Motor neuron (in vitro differentiated cells): ENCODE measurements around the gene ACTN4. TPM values are rescaled to one million over a fixed set of nuclear protein-coding genes. Genes with fewer than 3 reads are reported as not detected.
A peak's percentile ranks its signal among the peaks of the same experiment; 100 is the strongest.
"Not testable (repeated sequence)": the region's sequence is repeated elsewhere in the genome, so short reads cannot be mapped to it uniquely, and the experiment has no call there.

Experiments used
- ATAC-seq, 8 experiments: fragments of 200-7000 bp; cut with Tn5 transposase; replicated peaks in 6 of 8; 2 replicates each; pipeline ENCODE4 v1.8.0; 2021; ENCODE audit warnings: mild to moderate bottlenecking in 8 of 8, moderate library complexity in 8 of 8
- H3K27ac ChIP-seq, 2 donors: fragments of 250-450 bp; sonication (Bioruptor Pico); 2 replicates each; pipeline ENCODE4 v1.9.0; 2021; ENCODE audit warnings: antibody characterized with exemption in 2 of 2, mild to moderate bottlenecking in 2 of 2, moderate library complexity in 1 of 2
- H3K4me1 ChIP-seq, 2 donors: fragments of 250-450 bp; sonication (Bioruptor Pico); replicated peaks in 1 of 2; 2 replicates each; pipeline ENCODE4 v1.6.1; 2021; ENCODE audit warnings: antibody characterized with exemption in 2 of 2, mild to moderate bottlenecking in 2 of 2, moderate library complexity in 1 of 2
- H3K4me3 ChIP-seq, 5 donors: fragments of 250-450 bp; sonication (Bioruptor Pico); 2 replicates each; pipeline ENCODE4 v1.9.0; 2021; ENCODE audit warnings: antibody characterized with exemption in 5 of 5, mild to moderate bottlenecking in 5 of 5, moderate library complexity in 4 of 5
- WGBS, 10 experiments: fragments of 450-650 bp; shearing (Covaris generic); methylation state at CpG; one replicate each; pipeline ENCODE4 v1.0.0; 2022; 5-methylcytosine and 5-hydroxymethylcytosine counted together
- in situ Hi-C, 9 experiments: fragments of 400-800 bp; cut with MboI; loops; one replicate each; pipeline ENCODE4 v1.15.0; 2021; ENCODE audit warnings: low sequenced_read_pairs in 9 of 9, low pct_unique_long_range_greater_than_20kb in 2 of 9; ENCODE audit not compliant: unreplicated experiment in 9 of 9
- total RNA-seq, 8 experiments: library from RNA; unstranded; fragments of 300-600 nt; gene quantifications; 2 replicates each; pipeline versions ENCODE4 v1.2.3 to v1.2.4, GENCODE V29; 2022

ACTN4 gene
- 100 to 1,000 TPM in 3 of 8 experiments, 10 to 100 TPM in 5; 31.6 to 251 (median 83.9) TPM for total RNA-seq

DNA sequence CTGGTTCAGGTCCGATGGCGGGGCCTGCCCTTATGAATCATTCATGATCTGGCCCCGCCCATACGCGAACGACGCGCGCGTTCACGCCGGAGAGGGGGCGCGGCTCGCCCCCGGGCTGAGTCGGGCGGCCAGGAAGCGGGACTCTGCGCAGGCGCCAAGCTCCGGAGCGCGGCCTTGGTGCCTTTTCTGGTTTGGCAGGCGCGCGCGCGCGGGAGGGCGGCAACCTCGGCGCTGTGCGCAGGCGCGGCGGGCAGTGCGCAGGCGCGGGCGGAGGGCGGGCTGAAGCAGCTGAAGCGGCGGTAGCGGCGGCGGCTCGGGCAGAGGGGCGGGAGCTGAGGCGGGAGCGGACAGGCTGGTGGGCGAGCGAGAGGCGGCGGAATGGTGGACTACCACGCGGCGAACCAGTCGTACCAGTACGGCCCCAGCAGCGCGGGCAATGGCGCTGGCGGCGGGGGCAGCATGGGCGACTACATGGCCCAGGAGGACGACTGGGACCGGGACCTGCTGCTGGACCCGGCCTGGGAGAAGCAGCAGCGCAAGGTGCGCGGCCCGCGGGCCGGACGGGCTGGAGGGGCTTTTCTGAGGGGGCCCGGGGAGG, at the start of gene ACTN4:
TSS of gene ACTN4 (plus strand) at position 282 of the 598 bp plus-strand sequence. CDS start at position 379, 97 bp downstream.
- Histone ChIP-seq H3K4me1 (peaks cover 11 to 12% of the 10 kb centered on the region in 2 donors), H3K27ac (peak within 1 kb of the TSS; percentile 37 to 62), H3K4me3 (peak within 1 kb of the TSS; percentile 60 to 78 (median 74))
- WGBS, 10 experiments, result 0 to 1% (median 0%) methylated on average over 2 to 12 of the region's 77 CpGs; no CpG with 5 or more reads in 6 of the 10 experiments
- ATAC-seq, result peak; percentile 76 to 91 (median 88)
- in situ Hi-C loops, result loop anchor here in 3 of 9 experiments (25.0 kb wide), 2 partner anchors 135 to 235 kb away; partner anchors contain the start of gene FAM98C (in 2 of the 3)

DNA sequence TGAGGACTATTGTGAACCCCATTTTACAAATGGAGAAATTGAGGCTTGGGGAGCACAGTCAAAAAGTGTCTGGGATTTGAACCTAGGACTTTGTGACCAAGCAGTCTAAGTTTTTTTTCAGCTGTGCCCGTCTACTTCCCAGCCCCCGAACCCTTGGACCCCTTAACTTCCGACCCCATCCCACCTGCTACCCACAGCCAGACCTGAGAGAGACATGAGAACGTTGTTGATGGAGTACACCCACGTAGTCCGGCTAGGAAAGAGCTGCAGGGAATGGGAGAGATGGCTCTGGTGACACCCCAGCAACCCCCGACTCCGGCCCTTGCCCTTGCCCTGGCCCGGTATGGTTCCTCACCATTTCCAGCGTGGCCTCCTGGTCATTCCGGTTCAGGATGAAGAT, 47.7 kb upstream of the ACTN4 start:
- in situ Hi-C loops, result no loop called here
- Histone ChIP-seq H3K4me1 (no peaks in the 10 kb centered on the region), H3K4me3 (no peak overlapping the region), H3K27ac (no peak overlapping the region)
- 80 to 90% (median 87%) methylated on average over 2 to 6 of the region's 11 CpGs; no CpG with 5 or more reads in 5 of the 10 experiments for WGBS, 10 experiments
- ATAC-seq, result no peak

DNA sequence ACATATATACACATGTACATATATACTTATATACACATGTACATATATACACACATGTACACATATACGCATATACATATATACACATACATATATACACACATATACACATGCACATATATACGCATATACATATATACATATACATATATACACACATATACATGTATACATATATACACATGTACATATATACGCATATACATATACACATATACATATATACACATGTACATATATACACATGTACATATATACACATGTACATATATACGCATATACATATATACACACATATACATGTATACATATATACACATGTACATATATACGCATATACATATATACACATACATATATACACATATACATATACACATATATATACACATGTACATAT, 44.6 kb upstream of the ACTN4 start:
- ATAC-seq, H3K4me3 ChIP-seq, H3K27ac ChIP-seq, H3K4me1 ChIP-seq, in situ Hi-C loops: not testable (repeated sequence)
- WGBS, 10 experiments, result 83 to 100% (median 95%) methylated on average over 2 to 5 of the region's 5 CpGs; no CpG with 5 or more reads in 2 of the 10 experiments

DNA sequence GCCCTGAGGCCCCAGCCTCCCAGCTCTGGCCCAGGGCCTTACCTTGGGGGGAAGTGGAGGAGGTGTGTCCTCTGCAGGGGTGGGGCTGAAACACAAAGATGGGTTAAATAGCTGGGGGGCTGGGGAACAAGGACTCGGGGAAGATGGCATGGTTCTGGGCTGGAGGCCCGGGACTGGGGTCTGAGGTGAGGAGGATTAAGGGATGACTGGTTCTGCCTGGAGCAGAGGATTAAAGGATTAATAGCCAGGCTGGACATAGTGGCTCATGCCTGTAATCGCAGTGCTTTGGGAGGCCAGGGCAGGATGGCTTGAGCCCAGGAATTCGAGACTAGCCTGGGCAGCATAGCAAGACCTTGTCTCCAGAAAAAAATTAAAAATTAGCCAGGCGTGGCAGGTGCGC, 41.3 kb upstream of the ACTN4 start:
- no peak for ATAC-seq
- WGBS, 10 experiments, result 10 to 93% (median 67%) methylated on average over 1 to 4 of the region's 6 CpGs; no CpG with 5 or more reads in 5 of the 10 experiments
- in situ Hi-C loops, result no loop called here

DNA sequence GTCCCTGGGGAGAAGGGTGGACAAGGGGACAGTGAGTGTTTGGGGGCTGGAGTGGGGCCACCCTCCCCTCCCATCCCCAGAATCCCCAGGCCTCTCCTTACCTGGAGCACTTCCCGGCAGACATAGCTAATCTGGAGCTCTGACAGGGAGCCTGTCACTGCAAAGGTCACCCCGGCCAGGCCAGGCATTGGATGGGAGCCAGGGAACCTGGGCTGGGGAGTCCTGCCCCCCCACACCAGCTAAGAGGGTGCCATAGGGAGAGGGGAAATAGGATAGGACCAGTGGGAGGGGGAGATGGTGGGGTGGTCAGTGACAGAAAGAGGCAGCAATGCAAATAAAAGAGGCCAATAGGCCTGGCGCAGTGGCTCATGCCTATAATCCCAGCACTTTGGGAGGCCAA, 33.2 kb upstream of the ACTN4 start:
- in situ Hi-C loops, result no loop called here
- WGBS, 10 experiments, result 79 to 100% methylated on average over 1 to 2 of the region's 3 CpGs; no CpG with 5 or more reads in 8 of the 10 experiments
- ATAC-seq, result no peak

More for the DNA sequence above, 41.3 kb upstream of the ACTN4 start:
- Histone ChIP-seq H3K4me3 (no peak overlapping the region), H3K4me1 (no peaks in the 10 kb centered on the region), H3K27ac (no peak overlapping the region)

DNA sequence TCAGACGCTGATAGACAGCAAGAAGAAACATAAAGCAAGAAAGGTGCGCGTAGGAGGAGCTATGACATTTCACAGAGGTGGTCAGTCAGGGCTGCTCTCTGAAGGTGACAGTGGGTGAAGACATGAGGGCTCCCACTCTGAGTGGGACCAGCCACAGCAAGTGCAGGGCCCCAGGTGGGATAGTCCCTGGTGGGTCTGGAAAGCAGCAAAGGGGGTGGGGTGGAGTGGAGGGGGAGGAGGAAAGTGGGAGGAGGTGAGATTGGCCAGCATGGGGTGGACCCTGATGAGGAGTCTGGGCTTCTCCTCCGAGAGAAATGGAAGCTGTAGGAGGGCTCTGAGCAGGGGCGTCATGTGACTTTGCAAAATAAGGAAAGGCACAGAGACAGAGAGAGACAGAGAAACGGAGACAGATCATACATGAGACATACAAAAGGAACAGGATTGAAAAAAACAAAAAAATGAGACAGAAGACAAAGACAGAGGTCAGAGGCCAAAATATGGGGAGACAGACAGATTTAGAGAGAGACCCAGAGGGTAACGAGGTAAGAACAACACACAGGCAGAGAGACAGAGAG, 32.4 kb upstream of the ACTN4 start:
- Histone ChIP-seq H3K4me1 (peaks cover 13 to 15% of the 10 kb centered on the region in 2 donors), H3K27ac (no peak overlapping the region), H3K4me3 (no peak overlapping the region)
- in situ Hi-C loops, result no loop called here
- 20 to 94% (median 72%) methylated on average over 1 to 7 of the region's 7 CpGs; no CpG with 5 or more reads in 1 of the 10 experiments for WGBS, 10 experiments
- no peak for ATAC-seq

More for the DNA sequence above, 33.2 kb upstream of the ACTN4 start:
- Histone ChIP-seq H3K27ac (no peak overlapping the region), H3K4me1 (peaks cover 8 to 10% of the 10 kb centered on the region in 2 donors), H3K4me3 (no peak overlapping the region)

DNA sequence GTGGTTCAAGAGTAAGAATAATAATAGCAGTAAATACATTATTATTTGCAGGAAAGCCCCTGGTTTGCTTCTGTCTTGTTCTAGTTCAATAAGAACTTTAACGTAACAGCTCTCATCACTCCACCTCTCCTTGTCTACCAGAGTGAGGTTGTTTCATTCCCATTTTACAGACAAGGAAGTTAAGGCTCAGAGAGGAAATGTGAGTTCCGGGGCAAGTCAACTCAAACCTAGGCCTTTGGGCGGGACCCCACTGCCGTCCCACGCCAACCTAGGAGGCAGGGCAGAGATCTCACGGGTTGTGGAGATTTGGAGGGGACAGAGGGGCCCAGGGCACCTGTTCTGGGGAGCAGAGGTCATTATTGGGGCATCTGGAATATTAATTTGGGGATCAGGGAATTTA, 31.2 kb upstream of the ACTN4 start:
- ATAC-seq, result no peak
- in situ Hi-C loops, result no loop called here
- WGBS, 10 experiments, result 90 to 100% (median 100%) methylated on average over 1 to 4 of the region's 6 CpGs; no CpG with 5 or more reads in 5 of the 10 experiments
- Histone ChIP-seq H3K4me3 (no peak overlapping the region), H3K4me1 (peaks cover 13 to 15% of the 10 kb centered on the region in 2 donors), H3K27ac (no peak overlapping the region)

DNA sequence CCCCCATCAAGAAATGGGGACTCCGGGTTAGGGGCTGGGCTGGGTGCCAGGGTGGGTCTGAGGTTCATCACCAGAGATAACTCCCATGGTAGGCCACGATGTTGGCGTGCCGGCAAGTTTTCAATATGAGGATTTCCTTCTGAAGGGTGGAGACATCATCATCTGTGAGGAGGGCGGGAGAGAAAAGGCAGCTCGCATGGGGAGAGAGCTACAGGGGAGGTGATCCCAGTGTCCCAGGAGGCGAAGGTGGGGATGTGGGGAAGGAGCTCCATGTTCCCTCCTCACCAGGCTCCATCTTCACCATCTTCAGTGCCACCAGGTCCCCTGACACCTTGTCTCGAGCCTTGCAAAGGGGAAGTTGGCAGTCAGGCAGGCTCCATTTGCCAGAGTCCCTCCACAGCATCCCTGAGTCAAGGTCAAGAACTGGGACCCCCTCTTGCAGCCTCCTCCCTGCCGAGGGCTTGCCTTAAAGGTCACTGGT, 30.1 kb upstream of the ACTN4 start:
- Histone ChIP-seq H3K4me3 (no peak overlapping the region), H3K4me1 (peaks cover 13 to 15% of the 10 kb centered on the region in 2 donors), H3K27ac (peak overlapping the region; percentile 81 to 89)
- ATAC-seq, result no peak
- in situ Hi-C loops, result no loop called here
- 64 to 100% (median 100%) methylated on average over 1 to 6 of the region's 9 CpGs; no CpG with 5 or more reads in 3 of the 10 experiments for WGBS, 10 experiments

DNA sequence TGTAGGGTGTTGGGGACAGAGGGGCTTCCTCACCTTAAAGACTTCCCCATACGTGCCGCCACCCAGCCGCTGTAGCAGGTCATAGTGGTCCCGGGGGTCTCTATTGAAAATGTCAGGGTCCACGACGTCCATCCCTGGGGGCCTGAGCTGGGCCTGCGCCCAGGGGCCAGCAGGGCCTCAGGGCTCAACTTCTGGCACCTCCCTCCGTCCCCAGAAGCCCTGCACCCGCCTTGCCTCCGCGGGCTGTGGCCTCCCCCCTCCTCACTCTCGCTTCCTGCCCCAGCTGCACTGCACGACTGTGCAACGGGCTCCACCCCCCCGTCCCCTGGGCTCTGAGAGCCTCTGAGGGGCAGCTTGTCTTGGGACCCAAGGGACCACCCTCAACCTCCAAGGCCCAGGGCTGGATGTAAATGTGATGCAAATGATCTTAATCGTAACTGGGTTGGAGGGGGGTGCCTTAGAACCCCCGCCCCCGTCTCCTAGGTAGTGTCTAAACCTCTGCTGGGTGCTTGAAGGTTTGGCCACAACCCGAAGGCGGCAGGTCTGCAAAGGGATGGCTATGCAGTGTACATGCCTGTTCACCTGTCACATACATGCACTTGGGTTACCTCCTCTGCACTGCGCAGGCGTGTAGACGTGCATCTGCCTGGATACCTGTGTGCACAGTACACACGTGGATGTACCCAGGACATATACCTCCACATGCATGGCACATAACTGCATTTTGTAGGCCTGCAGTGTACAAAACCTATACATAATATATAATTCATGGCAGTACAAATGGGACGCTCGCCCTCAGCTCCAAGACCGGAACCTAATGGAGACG, 29.5 kb upstream of the ACTN4 start, which contains the start of gene MAP4K1:
TSS of gene MAP4K1 (minus strand) at position 190 of the 826 bp plus-strand sequence. CDS start at position 132, 58 bp downstream.
- peak within 1 kb of the TSS; percentile 81 to 89 for H3K27ac ChIP-seq
- peak within 1 kb of the TSS; percentile 38 to 81 (median 73) for H3K4me3 ChIP-seq
- in situ Hi-C loops, result no loop called here
- H3K4me1 ChIP-seq, result peaks cover 13 to 15% of the 10 kb centered on the region in 2 donors
- 50 to 82% (median 80%) methylated on average over 1 to 2 of the region's 28 CpGs; no CpG with 5 or more reads in 7 of the 10 experiments for WGBS, 10 experiments
- ATAC-seq, result peak in 5 of 8 experiments; percentile 2 to 24 (median 8)

DNA sequence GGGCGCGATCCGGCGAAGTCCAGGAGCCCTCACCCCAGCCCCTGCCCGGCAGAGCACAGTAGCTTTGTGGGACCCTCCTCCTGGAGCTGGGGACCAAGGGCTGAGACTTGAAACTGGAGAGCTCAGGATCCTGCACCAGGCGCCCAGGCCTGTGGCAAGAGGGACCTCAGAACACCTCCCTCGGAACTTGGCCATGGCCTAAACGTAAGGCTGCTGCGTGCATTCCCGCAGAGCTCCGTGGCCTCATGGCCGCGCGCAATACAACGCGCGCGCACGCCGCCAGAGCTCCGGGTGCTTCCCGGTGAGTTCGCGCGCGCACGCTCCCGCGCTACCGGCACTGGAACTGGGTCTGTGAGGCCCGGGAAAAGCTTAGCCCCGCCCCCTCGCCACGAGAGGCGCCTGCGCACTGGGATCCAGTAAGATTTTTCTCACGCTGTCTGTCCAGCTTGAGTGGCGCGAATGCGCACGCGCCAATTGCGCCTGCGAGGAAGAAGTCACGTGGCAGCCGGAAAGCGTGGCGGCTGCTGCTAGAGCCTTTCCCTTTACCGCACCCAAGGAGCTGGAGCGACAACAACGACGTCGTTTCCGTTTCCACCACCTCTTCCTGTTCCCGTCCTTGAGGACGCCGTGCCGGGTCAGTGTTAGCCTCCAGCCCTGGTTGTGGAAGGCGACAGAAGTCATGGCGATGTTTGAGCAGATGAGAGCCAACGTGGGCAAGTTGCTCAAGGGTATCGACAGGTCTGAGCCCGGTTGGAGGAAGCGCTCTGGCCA, 28.7 kb upstream of the ACTN4 start, which contains the start of gene EIF3K:
TSS of gene EIF3K (plus strand) at position 599 of the 771 bp plus-strand sequence. CDS start at position 680, 81 bp downstream.
- peak; percentile 87 to 94 (median 92) for ATAC-seq
- Histone ChIP-seq H3K27ac (peak within 1 kb of the TSS; percentile 81 to 92), H3K4me3 (peak within 1 kb of the TSS; percentile 58 to 81 (median 73)), H3K4me1 (peaks cover 13 to 15% of the 10 kb centered on the region in 2 donors)
- 0 to 20% (median 2%) methylated on average over 2 to 24 of the region's 64 CpGs; no CpG with 5 or more reads in 2 of the 10 experiments for WGBS, 10 experiments
- in situ Hi-C loops, result no loop called here

DNA sequence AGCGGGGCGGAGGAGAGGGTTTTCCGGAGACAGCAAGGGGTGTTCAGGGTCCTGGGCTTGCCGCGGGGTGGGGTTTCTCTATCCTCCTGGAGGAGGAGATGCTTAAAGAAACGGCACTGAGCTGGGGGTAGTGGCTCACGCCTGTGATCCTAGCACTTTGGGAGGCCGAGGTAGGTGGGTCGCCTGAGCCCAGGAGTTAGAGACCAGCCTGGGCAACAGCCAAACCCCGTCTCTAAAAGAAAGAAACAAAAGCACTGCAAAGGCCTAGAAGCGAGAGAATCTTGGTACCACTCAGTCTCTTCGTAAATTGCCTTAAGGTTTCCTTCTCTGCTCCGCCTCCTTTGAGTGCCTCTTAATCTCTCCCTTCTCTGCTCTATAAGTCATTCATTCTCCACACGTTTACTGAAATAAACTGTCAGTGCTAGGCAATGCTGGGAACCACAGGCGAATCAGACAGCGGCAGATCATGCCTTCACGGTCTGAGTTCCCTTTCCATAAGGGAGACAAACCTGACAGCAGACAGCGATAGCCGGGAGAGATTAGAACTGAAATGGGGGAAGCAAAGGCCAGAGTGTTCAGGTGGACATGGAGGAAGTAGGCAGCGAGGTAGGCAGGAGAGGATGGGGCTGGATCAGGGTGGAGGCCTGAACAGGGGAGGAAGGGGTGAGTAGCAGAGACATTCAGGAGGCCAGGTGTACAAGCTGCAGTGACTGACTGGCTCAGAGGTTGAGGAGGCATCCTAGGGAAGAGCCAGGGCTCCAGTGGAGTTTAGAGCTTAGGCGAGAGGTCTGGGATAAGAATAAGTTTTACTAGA, 27.9 kb upstream of the ACTN4 start:
- peaks cover 13 to 15% of the 10 kb centered on the region in 2 donors for H3K4me1 ChIP-seq
- peak overlapping the region; percentile 71 to 92 for H3K27ac ChIP-seq
- 0 to 35% (median 15%) methylated on average over 2 to 13 of the region's 21 CpGs; no CpG with 5 or more reads in 1 of the 10 experiments for WGBS, 10 experiments
- H3K4me3 ChIP-seq, result peak overlapping the region; percentile 58 to 81 (median 73)
- ATAC-seq, result peak in 3 of 8 experiments; percentile 15 to 40 (median 38)
- in situ Hi-C loops, result no loop called here
